Endothelial cell (in vitro differentiated cells): ENCODE data around the gene RPL22L1. TPM values are rescaled to one million over a fixed set of nuclear protein-coding genes. Genes with fewer than 3 reads are reported as not detected.

Experiments
- DNase-seq: peaks from one replicate; pipeline ENCODE4 v3.0.0; 2021; ENCODE audit warnings: low spot score
- H3K27ac Mint-ChIP-seq: one replicate; pipeline ENCODE4 v1.8.0; 2021; ENCODE audit warnings: mixed read lengths, inconsistent platforms; ENCODE audit not compliant: unreplicated experiment
- H3K27me3 Mint-ChIP-seq: one replicate; pipeline ENCODE4 v1.8.0; 2021; ENCODE audit warnings: mild to moderate bottlenecking, moderate library complexity, mixed read lengths, inconsistent platforms; ENCODE audit not compliant: unreplicated experiment
- H3K36me3 Mint-ChIP-seq: one replicate; pipeline ENCODE4 v1.8.0; 2021; ENCODE audit warnings: mild to moderate bottlenecking, low read depth, mixed read lengths, inconsistent platforms; ENCODE audit not compliant: unreplicated experiment
- H3K4me1 Mint-ChIP-seq: one replicate; pipeline ENCODE4 v1.8.0; 2021; ENCODE audit warnings: mild to moderate bottlenecking, mixed read lengths, inconsistent platforms; ENCODE audit not compliant: unreplicated experiment
- H3K4me3 Mint-ChIP-seq: one replicate; pipeline ENCODE4 v1.8.0; 2021; ENCODE audit warnings: mild to moderate bottlenecking, mixed read lengths, inconsistent platforms; ENCODE audit not compliant: unreplicated experiment
- H3K9me3 Mint-ChIP-seq: one replicate; pipeline ENCODE4 v1.8.0; 2021; ENCODE audit warnings: mixed read lengths, inconsistent platforms; ENCODE audit not compliant: unreplicated experiment
- CTCF ChIP-seq: fragments of 200-600 bp; sonication (generic); IDR thresholded peaks from one replicate; pipeline ENCODE4 v1.5.0; 2021; ENCODE audit warnings: antibody characterized with exemption; ENCODE audit not compliant: unreplicated experiment
- total RNA-seq: library from RNA; stranded (reverse); fragmentation: NEBNext Ultra II Directional; extraction: Animal tissue kit (Norgen Biotek cat#: 25700); gene quantifications from one replicate; pipeline ENCODE4 v1.2.1, GENCODE V29; 2021; ENCODE audit not compliant: unreplicated experiment

RPL22L1 gene
- total RNA-seq, 1 donor from 2014 or later = 22.0 TPM

- peaks cover 3% of the 10 kb centered on the region for H3K4me1 Mint-ChIP-seq
- H3K4me3 Mint-ChIP-seq = no peak overlapping the region
- no peak overlapping the region for H3K27ac Mint-ChIP-seq
- H3K36me3 Mint-ChIP-seq = no peaks in the 10 kb centered on the region
- no peak for TF ChIP-seq CTCF
- H3K27me3 Mint-ChIP-seq = peaks cover 3% of the 10 kb centered on the region
- DNase-seq = no peak
- peaks cover 4% of the 10 kb centered on the region for H3K9me3 Mint-ChIP-seq
Observed at GRCh38 chr3:170910542-170910941, 40.5 kb upstream of the RPL22L1 start.

- H3K27ac Mint-ChIP-seq = no peak overlapping the region
- peaks cover 4% of the 10 kb centered on the region for H3K9me3 Mint-ChIP-seq
Observed at GRCh38 chr3:170909129-170909903, 39.3 kb upstream of the RPL22L1 start.

GRCh38 chr3:170908235-170909116 is 38.5 kb upstream of the RPL22L1 start, which contains the start of gene EIF5A2:
Gene EIF5A2, minus strand, starts transcription at chr3:170908637. Its CDS starts 831 bp downstream, at chr3:170907806.
- Mint-ChIP-seq H3K4me1 (peaks cover 3% of the 10 kb centered on the region), H3K4me3 (peak within 1 kb of the TSS; percentile 91), H3K9me3 (peaks cover 4% of the 10 kb centered on the region), H3K27me3 (peaks cover 3% of the 10 kb centered on the region), H3K36me3 (no peaks in the 10 kb centered on the region), H3K27ac (no peak within 1 kb of the TSS)
- no peak for TF ChIP-seq CTCF
- peak; percentile 73 for DNase-seq

More at GRCh38 chr3:170909129-170909903, 39.3 kb upstream of the RPL22L1 start:
- Mint-ChIP-seq H3K36me3 (no peaks in the 10 kb centered on the region), H3K4me1 (peaks cover 3% of the 10 kb centered on the region), H3K27me3 (peaks cover 3% of the 10 kb centered on the region), H3K4me3 (peak overlapping the region; percentile 65)
- TF ChIP-seq CTCF = no peak
- no peak for DNase-seq

GRCh38 chr3:170907637-170908234 is 37.7 kb upstream of the RPL22L1 start:
- no peaks in the 10 kb centered on the region for H3K36me3 Mint-ChIP-seq
- H3K4me3 Mint-ChIP-seq = peak overlapping the region; percentile 67
- H3K9me3 Mint-ChIP-seq = peaks cover 4% of the 10 kb centered on the region
- H3K4me1 Mint-ChIP-seq = peaks cover 3% of the 10 kb centered on the region
- TF ChIP-seq CTCF = no peak
- DNase-seq = peak; percentile 4
- peaks cover 3% of the 10 kb centered on the region for H3K27me3 Mint-ChIP-seq
- H3K27ac Mint-ChIP-seq = no peak overlapping the region
